ENCODE measurements around the gene CCDC149. TPM values are rescaled to one million over a fixed set of nuclear protein-coding genes. Genes with fewer than 3 reads are reported as not detected.

The CCDC149 gene
- total and polyA plus RNA-seq, 8 donors: 14.3 to 25.3 (median 20.3) TPM

DNA sequence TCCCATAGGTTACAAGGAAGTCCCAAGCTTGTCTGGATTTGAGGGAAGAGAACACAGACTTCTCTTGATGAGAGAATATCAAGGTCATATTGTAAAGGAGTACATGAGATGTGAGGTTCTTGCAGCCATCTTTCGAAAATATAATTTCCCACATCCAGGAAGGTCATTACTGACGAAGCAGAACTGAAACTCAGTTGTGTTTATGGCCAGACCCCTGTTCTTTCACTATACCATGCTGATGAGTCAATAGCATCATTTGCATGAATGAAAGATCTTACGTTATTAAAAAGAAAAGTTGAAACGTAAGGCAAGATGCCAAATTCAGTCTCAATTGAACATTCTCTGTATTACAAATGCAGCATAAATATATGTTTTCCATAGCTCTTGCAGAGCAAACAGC is 14.2 kb upstream of the CCDC149 start:
- no peak overlapping the region for H3K4me3 ChIP-seq
- WGBS, 2 donors: 70 to 74% methylated on average over 4 of the region's 4 CpGs
- FAIRE-seq (no peak), ATAC-seq (no peak), DNase-seq (no peak)
- no peaks in the 10 kb centered on the region for H3K9me3 ChIP-seq
- TF ChIP-seq, protein P1, sequence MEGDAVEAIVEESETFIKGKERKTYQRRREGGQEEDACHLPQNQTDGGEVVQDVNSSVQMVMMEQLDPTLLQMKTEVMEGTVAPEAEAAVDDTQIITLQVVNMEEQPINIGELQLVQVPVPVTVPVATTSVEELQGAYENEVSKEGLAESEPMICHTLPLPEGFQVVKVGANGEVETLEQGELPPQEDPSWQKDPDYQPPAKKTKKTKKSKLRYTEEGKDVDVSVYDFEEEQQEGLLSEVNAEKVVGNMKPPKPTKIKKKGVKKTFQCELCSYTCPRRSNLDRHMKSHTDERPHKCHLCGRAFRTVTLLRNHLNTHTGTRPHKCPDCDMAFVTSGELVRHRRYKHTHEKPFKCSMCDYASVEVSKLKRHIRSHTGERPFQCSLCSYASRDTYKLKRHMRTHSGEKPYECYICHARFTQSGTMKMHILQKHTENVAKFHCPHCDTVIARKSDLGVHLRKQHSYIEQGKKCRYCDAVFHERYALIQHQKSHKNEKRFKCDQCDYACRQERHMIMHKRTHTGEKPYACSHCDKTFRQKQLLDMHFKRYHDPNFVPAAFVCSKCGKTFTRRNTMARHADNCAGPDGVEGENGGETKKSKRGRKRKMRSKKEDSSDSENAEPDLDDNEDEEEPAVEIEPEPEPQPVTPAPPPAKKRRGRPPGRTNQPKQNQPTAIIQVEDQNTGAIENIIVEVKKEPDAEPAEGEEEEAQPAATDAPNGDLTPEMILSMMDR (IDR thresholded peaks at IDR 0.05): no peak
- intact Hi-C loops (cut with DNase I): no loop called here
- H3K27ac ChIP-seq: no peak overlapping the region
- H3K36me3 ChIP-seq: no peaks in the 10 kb centered on the region
- no peaks in the 10 kb centered on the region for H3K27me3 ChIP-seq
- peaks cover 0 to 4% (median 0%) of the 10 kb centered on the region in 3 donors for H3K4me1 ChIP-seq

DNA sequence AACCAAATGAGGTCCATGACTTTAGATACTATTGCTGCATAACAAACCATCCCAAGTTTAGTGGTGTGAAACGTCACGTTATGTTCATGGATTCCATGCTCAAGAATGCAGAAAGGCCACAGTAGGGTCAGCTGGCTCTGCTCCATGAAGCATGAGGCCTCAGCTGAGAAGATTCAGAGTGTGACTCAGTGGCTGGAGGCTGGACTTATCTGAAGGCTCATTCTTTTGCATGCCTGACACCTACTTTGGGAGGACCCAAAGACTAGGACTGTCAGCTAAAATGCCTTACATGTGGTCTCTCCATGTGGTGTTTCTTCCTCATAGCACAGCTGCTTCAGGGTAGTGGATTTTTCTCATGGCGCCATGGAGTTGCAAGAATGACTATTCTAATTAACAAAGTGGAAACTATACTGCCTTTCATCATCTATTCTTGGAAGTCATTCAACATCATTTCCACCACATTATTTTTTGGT is 11.5 kb upstream of the CCDC149 start:
- Histone ChIP-seq H3K36me3 (no peaks in the 10 kb centered on the region), H3K9me3 (no peaks in the 10 kb centered on the region), H3K27me3 (no peaks in the 10 kb centered on the region), H3K4me1 (peaks cover 0 to 4% (median 0%) of the 10 kb centered on the region in 3 donors), H3K4me3 (no peak overlapping the region), H3K27ac (no peak overlapping the region)
- TF ChIP-seq, protein P1 (IDR thresholded peaks at IDR 0.05): no peak
- ATAC-seq: peak in 2 of 4 donors; percentile 35 to 58
- intact Hi-C loops (cut with DNase I): no loop called here
- FAIRE-seq: no peak
- DNase-seq: no peak
- WGBS, 2 donors: 91 to 98% methylated on average over 3 of the region's 3 CpGs

DNA sequence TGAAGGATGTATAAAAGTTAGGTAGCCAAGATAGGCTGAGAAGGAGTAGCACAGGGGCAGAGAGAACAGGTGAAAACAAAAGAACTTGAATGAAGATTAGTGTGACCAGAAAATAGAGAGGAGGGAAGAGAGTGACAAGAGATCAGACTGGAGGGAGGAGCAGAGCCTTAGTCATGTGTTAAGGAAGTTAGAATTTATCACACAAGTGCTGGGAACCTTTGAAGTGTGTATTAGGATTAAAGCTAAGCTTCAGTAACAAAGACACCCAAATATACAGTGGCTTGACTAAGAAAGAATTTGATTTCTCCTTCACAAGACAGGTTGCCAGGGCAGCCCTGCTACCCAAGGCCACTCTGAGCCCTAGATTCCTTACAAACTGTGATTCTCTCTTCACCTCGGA is 10.7 kb upstream of the CCDC149 start:
- H3K36me3 ChIP-seq: no peaks in the 10 kb centered on the region
- no peak overlapping the region for H3K4me3 ChIP-seq
- no peak overlapping the region for H3K27ac ChIP-seq
- intact Hi-C loops (cut with DNase I): no loop called here
- 56 to 79% methylated on average over 1 of the region's 1 CpG for WGBS, 2 donors
- no peaks in the 10 kb centered on the region for H3K27me3 ChIP-seq
- TF ChIP-seq, protein P1 (IDR thresholded peaks at IDR 0.05): no peak
- ATAC-seq (peak in 1 of 4 donors; percentile 32), FAIRE-seq (no peak), DNase-seq (no peak)
- H3K9me3 ChIP-seq: no peaks in the 10 kb centered on the region
- peaks cover 0 to 4% (median 0%) of the 10 kb centered on the region in 3 donors for H3K4me1 ChIP-seq

DNA sequence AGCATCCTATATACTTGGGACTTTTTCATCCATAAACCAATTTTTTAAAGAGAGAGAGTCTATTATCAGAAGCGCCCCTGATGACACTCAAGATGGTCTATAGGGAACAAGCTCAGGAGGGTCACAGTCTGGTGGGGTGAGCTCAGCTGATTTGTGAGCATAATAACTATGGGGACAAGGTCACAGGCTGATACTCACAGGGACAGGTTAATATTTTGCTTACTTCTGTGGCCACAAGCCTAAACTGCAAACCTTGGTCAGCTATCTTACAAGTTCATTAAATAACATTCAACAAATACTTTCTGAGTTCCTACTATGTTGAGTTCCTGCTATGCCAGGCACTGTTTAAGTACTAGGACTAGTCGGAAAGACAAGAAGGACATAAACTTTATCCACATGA is 10.2 kb upstream of the CCDC149 start:
- Histone ChIP-seq H3K9me3 (no peaks in the 10 kb centered on the region), H3K36me3 (no peaks in the 10 kb centered on the region), H3K27me3 (no peaks in the 10 kb centered on the region), H3K27ac (no peak overlapping the region), H3K4me1 (peaks cover 0 to 4% (median 0%) of the 10 kb centered on the region in 3 donors), H3K4me3 (no peak overlapping the region)
- WGBS, 2 donors: 44 to 49% methylated on average over 2 of the region's 2 CpGs
- TF ChIP-seq, protein P1 (IDR thresholded peaks at IDR 0.05): no peak
- intact Hi-C loops (cut with DNase I): no loop called here
- no peak for DNase-seq
- no peak for FAIRE-seq
- peak in 3 of 4 donors; percentile 30 to 76 (median 66) for ATAC-seq

DNA sequence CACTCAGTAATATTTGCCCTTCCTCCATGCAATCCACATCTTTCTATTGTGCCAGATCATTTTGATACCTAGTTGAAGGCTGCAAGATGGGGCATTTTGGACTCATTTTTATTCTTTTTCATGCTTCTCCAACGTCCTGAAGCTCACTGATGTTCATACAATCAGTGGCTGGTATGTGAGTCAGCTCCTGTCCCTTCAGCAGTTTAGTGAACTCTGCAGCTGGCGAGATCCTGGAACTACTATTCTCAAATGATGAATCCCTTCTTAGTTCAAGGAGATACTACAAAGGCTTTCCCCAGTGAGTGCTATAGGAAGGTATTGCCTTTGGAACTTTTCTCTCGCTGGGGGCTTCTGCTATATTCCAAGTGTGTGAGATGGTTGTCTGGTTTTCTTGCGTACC is 9.6 kb upstream of the CCDC149 start:
- intact Hi-C loops (cut with DNase I): no loop called here
- 49 to 52% methylated on average over 4 of the region's 4 CpGs for WGBS, 2 donors
- H3K4me3 ChIP-seq: no peak overlapping the region
- no peaks in the 10 kb centered on the region for H3K27me3 ChIP-seq
- no peaks in the 10 kb centered on the region for H3K36me3 ChIP-seq
- peak in 1 of 4 donors; percentile 17 for ATAC-seq
- peaks cover 0 to 4% (median 0%) of the 10 kb centered on the region in 3 donors for H3K4me1 ChIP-seq
- H3K9me3 ChIP-seq: no peaks in the 10 kb centered on the region
- TF ChIP-seq, protein P1 (IDR thresholded peaks at IDR 0.05): no peak
- no peak for FAIRE-seq
- no peak overlapping the region for H3K27ac ChIP-seq
- DNase-seq: no peak

All from pancreas (tissue), 10 donors.